HCT116 (cell line): Measurements from ENCODE around the gene MED13L. TPM values are rescaled to one million over a fixed set of nuclear protein-coding genes. Genes with fewer than 3 reads are reported as not detected.

Experiments used
- ATAC-seq: fragments of 200-7000 bp; cut with Tn5 transposase; 2 replicates; pipeline ENCODE4 v1.9.1; 2020; ENCODE audit warnings: mild to moderate bottlenecking, moderate library complexity
- BruUV-seq: library from RNA; stranded (reverse); fragments of 400-500 nt; replicated peaks from 2 replicates; lab custom pipeline; 2021; lab: Mats Ljungman, UMichigan
- CTCF ChIA-PET: fragments of 300-600 bp; sonication (Branson Sonifier 250); formaldehyde crosslinking; loops from one replicate; lab custom pipeline; 2021; ENCODE audit warnings: antibody characterized with exemption; lab: Charles Lee
- POLR2A ChIA-PET: fragments of 300-600, 350-600 bp; sonication (Branson Sonifier 250); formaldehyde crosslinking; loops from one replicate; lab custom pipeline; 2021; ENCODE audit warnings: antibody characterized with exemption; lab: Charles Lee
- RAD21 ChIA-PET, 2 experiments: fragments of 300-600 bp; sonication (Branson Sonifier 250); formaldehyde crosslinking; loops; one replicate each; lab custom pipeline; 2023; ENCODE audit warnings: low total read pairs in 2 of 2; ENCODE audit not compliant: uncharacterized antibody in 2 of 2, unreplicated experiment in 2 of 2, low non-redundant PET in 1 of 2; lab: Charles Lee
- DNase-seq: peaks from one replicate; pipeline ENCODE4 v3.0.0-alpha.2; 2010; ENCODE audit warnings: low read depth, low spot score
- H2AFZ ChIP-seq: fragments of 200-600 bp; shearing (Covaris generic), sonication (generic); 2 replicates; pipeline ENCODE4 v1.6.1; 2017; ENCODE audit warnings: low read depth, mixed run types, mixed read lengths, antibody characterized with exemption, low read length; ENCODE audit not compliant: poor library complexity, severe bottlenecking
- H3K27ac ChIP-seq: 2 replicates; pipeline ENCODE4 v1.5.1; 2012; ENCODE audit warnings: low read depth, low read length
- H3K27me3 ChIP-seq: fragments of 200-600 bp; sonication (generic); 2 replicates; pipeline ENCODE4 v1.6.1; 2016; ENCODE audit warnings: mixed run types, low read length, mixed read lengths; ENCODE audit not compliant: insufficient read depth
- H3K36me3 ChIP-seq, 2 experiments: fragments of 200-500 bp in 1 of 2; fragments of 200-600 bp in 1 of 2; sonication (Bioruptor generic) in 1 of 2; sonication (generic) in 1 of 2; 2 replicates each; pipeline versions ENCODE4 v1.5.1 to v1.6.1; 2014 to 2016; ENCODE audit warnings: low read length in 2 of 2, inconsistent platforms in 1 of 2, mixed read lengths in 1 of 2, mixed run types in 1 of 2; ENCODE audit not compliant: insufficient read depth in 2 of 2, control insufficient read depth in 1 of 2
- H3K4me1 ChIP-seq, 2 experiments: fragments of 200-600 bp in 1 of 2; sonication (generic) in 1 of 2; 2 replicates each; pipeline versions ENCODE4 v1.5.1 to v1.6.1; 2012 to 2017; ENCODE audit warnings: low read length in 2 of 2, inconsistent platforms in 1 of 2, mild to moderate bottlenecking in 1 of 2, mixed read lengths in 1 of 2, mixed run types in 1 of 2, moderate library complexity in 1 of 2; ENCODE audit not compliant: insufficient read depth in 2 of 2, control insufficient read depth in 1 of 2
- H3K4me2 ChIP-seq: fragments of 200-600 bp; sonication (generic); 2 replicates; pipeline ENCODE4 v1.6.1; 2017; ENCODE audit warnings: mixed run types, low read length, mixed read lengths
- H3K4me3 ChIP-seq, 2 experiments: fragments of 200-600 bp in 1 of 2; sonication (generic) in 1 of 2; replicated peaks in 1 of 2; 2 replicates each; pipeline ENCODE4 v1.5.1; 2011 to 2016; ENCODE audit warnings: low read length in 2 of 2, control low read depth in 1 of 2, low read depth in 1 of 2, mild to moderate bottlenecking in 1 of 2, mixed read lengths in 1 of 2, mixed run types in 1 of 2
- H3K79me2 ChIP-seq: fragments of 200-600 bp; sonication (generic); 2 replicates; pipeline ENCODE4 v1.6.1; 2017; ENCODE audit warnings: mild to moderate bottlenecking, mixed run types, low read length, moderate library complexity, mixed read lengths; ENCODE audit not compliant: insufficient read depth
- H3K9ac ChIP-seq: fragments of 200-600 bp; sonication (generic); 2 replicates; pipeline ENCODE4 v1.6.1; 2016; ENCODE audit warnings: low read length, mixed read lengths
- H3K9me2 ChIP-seq: fragments of 200-600 bp; sonication (generic), shearing (Covaris generic); 2 replicates; pipeline ENCODE4 v1.6.1; 2017; ENCODE audit warnings: mixed run types, mild to moderate bottlenecking, moderate library complexity; ENCODE audit not compliant: insufficient read depth
- H3K9me3 ChIP-seq, 2 experiments: fragments of 200-500 bp in 1 of 2; fragments of 200-600 bp in 1 of 2; sonication (Bioruptor generic) in 1 of 2; sonication (generic) in 1 of 2; 2 replicates each; pipeline ENCODE4 v1.6.1; 2014 to 2017; ENCODE audit warnings: low read length in 2 of 2, mixed read lengths in 2 of 2, inconsistent platforms in 1 of 2, low read depth in 1 of 2, mild to moderate bottlenecking in 1 of 2, mixed run types in 1 of 2, moderate library complexity in 1 of 2; ENCODE audit not compliant: control insufficient read depth in 1 of 2, insufficient read depth in 1 of 2
- H4K20me1 ChIP-seq: fragments of 200-600 bp; sonication (generic), shearing (Covaris generic); 2 replicates; pipeline ENCODE4 v1.6.1; 2017; ENCODE audit warnings: mixed run types, mild to moderate bottlenecking, moderate library complexity; ENCODE audit not compliant: insufficient read depth
- ATF3 ChIP-seq: IDR thresholded peaks from 2 replicates; pipeline ENCODE4 v1.6.1; 2012
- CBX3 ChIP-seq: IDR thresholded peaks from 2 replicates; pipeline ENCODE4 v1.6.1; 2012; ENCODE audit warnings: low read depth
- CEBPB ChIP-seq: IDR thresholded peaks from 2 replicates; pipeline ENCODE4 v1.6.1; 2012; ENCODE audit warnings: low read depth
- CTCF ChIP-seq, 3 experiments: fragments of 200-600 bp in 1 of 3; sonication (generic) in 1 of 3; IDR thresholded peaks in 2 of 3; conservative IDR thresholded peaks in 1 of 3; 2 replicates each; pipeline ENCODE4 v1.5.1; 2012 to 2017; ENCODE audit warnings: low read depth in 2 of 3, low read length in 2 of 3, antibody characterized with exemption in 1 of 3, borderline replicate concordance in 1 of 3, control low read depth in 1 of 3, mild to moderate bottlenecking in 1 of 3, mixed read lengths in 1 of 3, mixed run types in 1 of 3, moderate library complexity in 1 of 3; ENCODE audit not compliant: insufficient read depth in 1 of 3
- EGR1 ChIP-seq: IDR thresholded peaks from 2 replicates; pipeline ENCODE4 v1.6.1; 2012; ENCODE audit warnings: low read depth
- ELF1 ChIP-seq: IDR thresholded peaks from 2 replicates; pipeline ENCODE4 v1.6.1; 2012; ENCODE audit warnings: low read depth, borderline replicate concordance
- EZH2 ChIP-seq: fragments of 200-600 bp; sonication (generic); IDR thresholded peaks from 2 replicates; pipeline ENCODE4 v1.6.1; 2017; ENCODE audit warnings: antibody characterized with exemption, mixed run types
- JUND ChIP-seq: IDR thresholded peaks from 2 replicates; pipeline ENCODE4 v1.6.1; 2012
- MAX ChIP-seq: IDR thresholded peaks from 2 replicates; pipeline ENCODE4 v1.6.1; 2012
- POLR2AphosphoS5 ChIP-seq: IDR thresholded peaks from 2 replicates; pipeline ENCODE4 v1.6.1; 2011; ENCODE audit warnings: mild to moderate bottlenecking, low read depth, low read length, moderate library complexity
- REST ChIP-seq: IDR thresholded peaks from 2 replicates; pipeline ENCODE4 v1.6.1; 2012; ENCODE audit warnings: low read depth
- SP1 ChIP-seq: IDR thresholded peaks from 2 replicates; pipeline ENCODE4 v1.6.1; 2012; ENCODE audit warnings: low read depth
- TCF7L2 ChIP-seq: IDR thresholded peaks from 2 replicates; pipeline ENCODE4 v1.7.0; 2011; ENCODE audit warnings: borderline replicate concordance, inconsistent platforms; ENCODE audit not compliant: insufficient read depth, insufficient read length; ENCODE audit errors: extremely low read depth
- YY1 ChIP-seq: IDR thresholded peaks from 2 replicates; pipeline ENCODE4 v1.6.1; 2011; ENCODE audit warnings: low read length, low read depth, moderate library complexity, mild to moderate bottlenecking; ENCODE audit not compliant: insufficient replicate concordance; ENCODE audit errors: extremely low read depth
- ZBTB33 ChIP-seq: IDR thresholded peaks from 2 replicates; pipeline ENCODE4 v1.6.1; 2011; ENCODE audit warnings: mild to moderate bottlenecking, low read length, moderate library complexity; ENCODE audit not compliant: insufficient replicate concordance; ENCODE audit errors: extremely low read depth
- ZFX ChIP-seq: fragments of 450-650 bp; IDR thresholded peaks from 2 replicates; pipeline ENCODE4 v1.6.1; 2017
- ZNF274 ChIP-seq: fragments of 200-500 bp; sonication (Bioruptor generic); IDR thresholded peaks from 2 replicates; pipeline ENCODE4 v1.6.1; 2014; ENCODE audit warnings: mild to moderate bottlenecking, low read depth, low read length, inconsistent platforms
- intact Hi-C: fragments of 100-400 bp; cut with micrococcal nuclease; formaldehyde crosslinking; loops from 2 replicates; pipeline ENCODE4 v1.10.0; 2022
- total RNA-seq: library from RNA; stranded (reverse); gene quantifications from one replicate; pipeline ENCODE4 v1.2.1, GENCODE V29; 2021; ENCODE audit not compliant: unreplicated experiment

MED13L gene
- total RNA-seq, 1 experiment from 2014 or later: 176 TPM

GRCh38 chr12:115932066-115932465 is 345.4 kb downstream of the MED13L start:
- CTCF ChIA-PET: interaction anchor here (1.5 kb wide), 1 partner anchor 15 kb away, joined by 4 read pairs; no protein-coding TSS in a partner anchor
- Histone ChIP-seq H3K79me2 (no peaks in the 10 kb centered on the region), H3K27me3 (no peaks in the 10 kb centered on the region), H3K4me1 (no peaks in the 10 kb centered on the region), H4K20me1 (no peaks in the 10 kb centered on the region), H3K4me3 (no peak overlapping the region), H3K9ac (no peak overlapping the region), H3K9me2 (no peaks in the 10 kb centered on the region), H3K9me3 (no peaks in the 10 kb centered on the region), H3K4me2 (no peak overlapping the region), H2AFZ (no peak overlapping the region), H3K27ac (no peak overlapping the region), H3K36me3 (no peaks in the 10 kb centered on the region)
- POLR2A ChIA-PET: no interaction called here
- RAD21 ChIA-PET: no interaction called here
- intact Hi-C loops: no loop called here
- DNase-seq: no peak
- no TSS peak for BruUV-seq
- TF ChIP-seq MAX (no peak), ZNF274 (no peak), EZH2 (no peak), ELF1 (no peak), REST (no peak), EGR1 (no peak), JUND (no peak), CTCF (IDR thresholded peaks at IDR 0.05 in 2 of 3, conservative IDR thresholded peaks at IDR 0.05 in 1 of 3; ENCODE audit: borderline replicate concordance in 1 of 3, insufficient read depth in 1 of 3, low read depth in 2 of 3, low read length in 2 of 3) (no peak), POLR2AphosphoS5 (no peak), YY1 (no peak), CBX3 (no peak), ATF3 (no peak), CEBPB (no peak), ZFX (no peak), SP1 (no peak), TCF7L2 (no peak), ZBTB33 (no peak)
- ATAC-seq: no peak
